ENCODE results near the gene CEP57.
"Not testable (repeated sequence)": the region's sequence is repeated elsewhere in the genome, so short reads cannot be mapped to it uniquely, and the experiment has no call there.

Gene CEP57

DNA sequence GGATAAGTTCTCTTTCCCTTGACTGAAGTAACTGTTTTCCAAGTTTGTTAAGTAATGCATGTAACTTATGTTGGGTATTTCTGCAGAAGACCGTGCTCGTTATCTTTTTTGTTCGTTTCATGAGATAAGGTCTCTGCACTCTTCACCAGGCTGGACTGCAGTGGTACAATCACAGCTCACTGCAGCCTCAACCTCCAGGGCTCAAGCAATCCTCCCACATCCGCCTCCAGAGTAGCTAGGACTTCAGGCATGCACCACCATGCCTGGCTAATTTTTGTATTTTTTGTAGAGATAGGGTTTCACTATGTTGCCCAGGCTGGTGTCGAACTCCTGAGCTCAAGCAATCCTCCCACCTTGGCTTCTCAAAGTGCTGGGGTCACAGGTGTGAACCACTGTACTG lies 64.1 kb downstream of the CEP57 start:
- DNase-seq (ENCODE audit: low read depth), result not testable (repeated sequence)

DNA sequence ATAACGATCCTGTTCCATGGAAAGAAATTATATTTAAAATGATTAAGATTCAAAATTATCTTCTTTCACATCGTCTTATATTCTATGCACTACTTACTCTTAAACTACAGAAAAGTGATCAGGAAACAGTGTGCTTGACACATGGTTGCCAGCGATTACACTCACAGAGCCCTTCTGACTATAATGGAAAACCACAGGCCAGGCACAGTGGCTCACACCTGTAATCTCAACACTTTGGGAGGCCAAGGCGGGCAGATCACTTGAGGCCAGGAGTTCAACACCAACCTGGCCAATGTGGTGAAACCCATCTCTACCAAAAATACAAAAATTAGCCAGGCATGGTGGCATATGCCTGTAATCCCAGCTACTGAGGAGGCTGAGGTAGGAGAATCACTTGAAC lies 69.7 kb downstream of the CEP57 start:
- not testable (repeated sequence) for DNase-seq (ENCODE audit: low read depth)

DNA sequence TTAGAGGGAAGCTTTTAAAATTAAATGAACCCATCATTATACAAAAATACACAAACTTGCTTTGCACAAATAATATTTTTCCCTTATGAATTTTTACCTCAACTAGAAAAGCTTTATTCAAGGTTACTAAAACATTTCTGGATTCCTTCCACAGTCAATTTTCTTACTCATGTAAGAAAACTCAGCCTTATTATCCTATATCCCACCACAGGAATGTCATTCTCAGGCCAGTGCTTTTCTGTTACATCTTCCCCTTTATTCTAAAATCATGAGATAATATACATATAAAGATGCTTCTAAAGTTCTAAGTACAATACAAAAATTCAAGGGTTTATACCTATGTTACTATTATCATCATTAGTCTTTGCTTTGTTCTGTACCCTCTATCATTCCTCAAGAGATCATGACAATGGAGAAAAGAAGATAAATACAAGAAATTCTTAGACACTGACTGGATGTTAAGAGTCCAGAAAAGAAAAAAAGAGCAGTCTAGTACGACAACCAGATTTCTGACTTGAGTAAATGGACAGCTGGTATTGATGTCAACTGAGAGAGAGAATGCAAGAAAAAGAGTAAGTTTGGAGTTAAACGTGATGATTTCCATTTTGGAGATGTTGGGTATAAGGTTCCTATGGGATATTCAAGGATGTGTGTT lies 73.3 kb downstream of the CEP57 start:
- no peak for DNase-seq (ENCODE audit: low read depth)

DNA sequence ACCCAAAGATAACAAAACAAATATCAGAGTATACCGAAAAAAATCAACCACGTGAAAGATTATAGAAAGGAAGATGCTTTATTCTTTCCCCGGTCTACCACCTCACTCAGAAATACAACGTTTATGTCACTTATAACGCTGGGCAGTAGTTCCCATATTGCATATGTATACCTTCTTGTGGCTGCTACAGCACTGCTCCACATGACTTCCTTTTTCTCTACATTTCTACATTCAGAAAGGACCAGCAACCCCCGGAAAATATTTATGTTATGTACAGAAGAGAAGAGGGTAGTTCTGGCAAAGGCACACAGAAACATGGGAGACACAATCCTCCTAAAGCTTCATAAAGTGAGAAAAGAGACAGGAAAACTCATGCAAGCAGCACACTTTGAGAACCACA lies 76.8 kb downstream of the CEP57 start:
- no peak for DNase-seq (ENCODE audit: low read depth)

DNA sequence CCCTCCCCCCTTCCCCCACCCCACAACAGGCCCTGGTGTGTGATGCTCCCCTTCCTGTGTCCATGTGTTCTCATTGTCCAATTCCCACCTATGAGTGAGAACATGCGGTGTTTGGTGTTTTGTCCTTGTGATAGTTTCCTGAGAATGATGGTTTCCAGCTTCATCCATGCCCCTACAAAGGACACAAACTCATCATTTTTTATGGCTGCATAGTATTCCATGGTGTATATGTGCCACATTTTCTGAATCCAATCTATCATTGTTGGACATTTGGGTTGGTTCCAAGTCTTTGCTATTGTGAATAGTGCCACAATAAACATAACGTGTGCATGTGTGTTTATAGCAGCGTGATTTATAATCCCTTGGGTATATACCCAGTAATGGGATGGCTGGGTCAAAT lies 80.6 kb downstream of the CEP57 start:
- not testable (repeated sequence) for DNase-seq (ENCODE audit: low read depth)

DNA sequence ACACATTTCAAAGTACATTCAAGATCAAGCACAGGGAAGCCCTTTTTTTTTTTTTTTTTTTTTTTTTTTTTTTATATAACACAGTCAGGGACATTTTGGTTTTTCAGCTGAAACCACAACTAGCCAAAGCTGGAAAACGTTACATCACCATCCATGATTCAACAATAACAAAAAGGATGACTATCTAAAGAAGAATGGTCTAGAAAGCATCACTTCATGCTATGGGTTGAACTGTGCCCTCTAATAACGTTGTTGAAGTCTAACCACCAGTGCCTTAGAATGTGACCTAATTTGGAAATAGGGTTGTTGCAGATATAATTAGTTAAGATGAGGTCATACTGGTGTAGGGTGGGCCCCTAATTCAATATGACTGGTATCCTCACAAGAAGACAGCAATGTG lies 87.0 kb downstream of the CEP57 start:
- no peak for DNase-seq (ENCODE audit: low read depth)
